Stimulated activated CD4-positive, alpha-beta T cell treated with anti-CD3 and anti-CD28 coated beads, Interleukin-1b, Interleukin-23, amount 100 ng/mL, for 4 hours (primary cell): Measurements from ENCODE around the gene SCYL2.
"Not testable (repeated sequence)": the region's sequence is repeated elsewhere in the genome, so short reads cannot be mapped to it uniquely, and the experiment has no call there.

Experiments used
- DNase-seq, 2 donors: peaks; one replicate each; pipeline ENCODE4 v3.0.0-alpha.2; 2020; ENCODE audit warnings: low read depth in 2 of 2

Gene SCYL2

DNA sequence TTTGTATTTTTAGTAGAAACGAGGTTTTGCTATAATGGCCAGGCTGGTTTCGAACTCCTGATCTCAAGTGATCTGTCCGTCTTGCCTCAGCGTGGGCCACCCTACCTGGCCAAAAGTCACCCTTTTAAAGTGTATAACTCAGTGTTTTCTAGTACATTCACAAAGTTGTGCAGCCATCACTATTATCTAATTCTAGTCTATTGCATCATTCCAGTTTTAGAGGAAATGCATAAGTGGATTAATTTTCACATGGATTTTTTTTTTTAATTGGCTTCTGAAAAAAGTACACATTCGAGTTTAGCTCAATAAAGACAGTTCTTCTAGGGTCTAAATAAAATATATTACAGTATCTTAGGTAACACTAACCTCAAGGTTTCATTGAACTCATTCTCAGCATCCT is 3.8 kb upstream of the SCYL2 start:
- DNase-seq: no peak

GRCh38 chr12:100265107-100265506 is 1.9 kb upstream of the SCYL2 start:
- DNase-seq: not testable (repeated sequence)

DNA sequence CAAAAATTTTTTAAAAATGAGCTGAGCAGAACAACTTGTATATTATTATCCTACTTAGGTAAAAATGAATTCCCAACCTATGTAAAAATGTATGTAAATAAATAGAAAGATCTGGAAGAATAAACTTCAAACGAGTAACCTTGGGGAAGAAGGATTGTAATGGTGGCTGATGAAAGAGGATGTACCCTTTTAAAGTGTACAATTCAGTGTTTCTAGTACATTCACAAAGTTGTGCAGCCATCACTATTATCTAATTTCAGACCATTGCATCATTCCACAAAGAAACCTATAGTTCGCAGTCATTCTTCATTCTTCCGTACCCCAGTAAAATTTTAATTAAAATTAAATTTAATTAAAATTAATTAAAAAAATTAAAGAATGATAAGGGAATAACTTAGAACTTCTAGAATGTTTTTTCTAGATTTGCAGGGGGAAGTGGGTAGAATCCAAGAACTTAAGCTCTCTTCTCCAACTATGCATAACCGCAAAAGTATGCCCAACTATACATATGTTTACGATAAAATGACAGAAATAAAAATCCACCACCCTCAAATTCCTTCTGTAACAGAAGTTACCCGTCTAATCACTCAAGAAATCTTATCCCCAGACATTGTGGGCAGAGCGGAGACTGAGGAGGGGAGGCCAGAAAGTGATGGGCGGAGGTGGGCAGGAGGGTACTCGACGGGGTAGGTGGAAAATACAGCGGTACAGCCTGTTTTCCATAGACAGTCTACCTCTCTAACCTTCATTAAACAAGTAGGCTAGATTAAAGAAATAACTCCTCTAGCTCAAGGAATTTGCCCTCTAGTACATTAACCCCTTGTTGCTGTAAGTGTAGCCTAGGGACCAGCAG is 1.0 kb upstream of the SCYL2 start:
- DNase-seq: no peak

GRCh38 chr12:100266585-100266834 is 467 bp upstream of the SCYL2 start:
- peak; percentile 84 to 98 for DNase-seq

GRCh38 chr12:100267603-100268281 is 765 bp downstream of the SCYL2 start:
- peak in 1 of 2 donors; percentile 6 for DNase-seq

DNA sequence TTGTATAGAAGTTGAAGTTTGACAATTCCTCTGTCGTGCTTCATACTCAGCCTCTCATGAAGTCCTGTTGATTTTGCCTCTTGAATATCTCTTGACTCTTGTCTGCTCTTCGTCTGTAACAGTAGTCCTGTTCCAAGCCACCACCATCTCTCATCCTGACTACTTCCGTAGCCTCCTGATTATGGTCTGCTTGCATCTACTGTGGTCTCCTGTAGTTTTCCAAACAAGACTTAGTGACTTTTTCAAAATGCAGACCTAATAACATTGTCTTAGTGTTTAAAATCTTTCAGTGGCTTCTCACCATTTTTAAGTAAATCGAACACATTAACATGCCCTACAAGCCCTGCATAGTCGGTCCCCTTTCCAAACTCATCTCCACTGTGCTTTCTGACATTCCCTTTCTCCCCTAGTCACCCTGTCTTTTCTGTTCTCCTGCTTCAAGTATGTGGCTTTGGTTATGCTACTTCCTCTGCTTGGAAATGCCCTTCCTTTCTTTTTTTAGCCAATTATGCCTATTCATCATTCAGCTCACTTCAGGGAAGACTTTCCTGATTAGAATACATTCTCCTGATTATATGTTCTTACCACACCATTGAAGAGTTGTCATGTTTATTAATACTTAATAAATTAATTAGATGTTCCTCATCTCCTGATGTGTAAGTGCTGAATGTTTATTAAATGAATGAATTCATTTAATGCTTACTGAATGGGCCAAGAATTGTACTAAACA is 2.0 kb downstream of the SCYL2 start:
- no peak for DNase-seq

DNA sequence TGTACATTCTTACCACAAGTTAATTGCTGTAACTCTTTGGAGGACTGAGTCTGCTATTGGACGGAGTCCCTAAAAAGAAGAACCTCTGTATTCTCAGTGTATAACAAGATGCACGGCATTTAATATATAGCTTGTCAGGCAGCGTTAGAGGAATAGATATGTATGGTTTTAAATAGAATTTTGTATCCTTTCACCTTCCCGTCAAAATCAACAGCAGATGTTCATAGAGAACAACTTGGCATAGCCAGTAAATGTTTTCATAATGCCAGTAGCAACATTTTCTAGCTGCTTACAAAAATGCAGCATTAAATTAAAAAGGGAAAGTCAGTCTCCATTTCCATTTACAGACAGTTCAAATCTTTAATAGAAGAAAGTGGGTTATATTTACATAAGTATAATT is 6.8 kb downstream of the SCYL2 start:
- DNase-seq: no peak

GRCh38 chr12:100274291-100274690 is 7.3 kb downstream of the SCYL2 start:
- DNase-seq: no peak

GRCh38 chr12:100279159-100279558 is 12.2 kb downstream of the SCYL2 start:
- DNase-seq: no peak

DNA sequence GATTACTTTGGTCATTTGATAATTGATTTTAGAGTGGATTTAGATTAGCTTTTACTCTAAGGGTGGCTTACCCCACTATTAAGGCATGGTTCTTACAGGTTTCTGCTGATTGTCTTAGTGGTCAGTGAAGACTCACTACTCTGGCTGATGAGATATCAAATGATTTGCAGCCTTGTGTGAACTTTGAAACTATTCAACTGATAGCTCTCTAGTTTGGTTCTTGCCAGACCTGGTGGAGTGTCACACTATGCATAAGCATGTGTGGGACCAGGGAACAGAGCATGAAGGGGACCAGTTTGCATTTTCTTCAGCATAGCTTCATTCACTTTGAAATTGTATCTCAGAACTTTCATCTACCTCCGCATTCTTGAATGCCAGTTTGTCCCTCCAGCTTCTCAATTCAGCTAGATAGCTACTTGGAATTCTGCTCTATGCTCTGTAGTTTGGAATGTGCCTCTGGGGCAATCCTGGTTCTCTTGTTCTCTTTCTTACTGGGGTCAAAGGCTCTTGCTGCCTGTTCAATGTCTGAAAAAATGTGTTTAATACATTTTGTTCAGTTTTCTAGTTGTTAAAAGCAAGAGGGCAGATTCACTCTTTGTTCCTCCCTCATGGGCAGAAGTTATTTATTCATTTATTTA is 12.7 kb downstream of the SCYL2 start:
- DNase-seq: no peak

GRCh38 chr12:100284556-100284955 is 17.6 kb downstream of the SCYL2 start:
- not testable (repeated sequence) for DNase-seq

DNA sequence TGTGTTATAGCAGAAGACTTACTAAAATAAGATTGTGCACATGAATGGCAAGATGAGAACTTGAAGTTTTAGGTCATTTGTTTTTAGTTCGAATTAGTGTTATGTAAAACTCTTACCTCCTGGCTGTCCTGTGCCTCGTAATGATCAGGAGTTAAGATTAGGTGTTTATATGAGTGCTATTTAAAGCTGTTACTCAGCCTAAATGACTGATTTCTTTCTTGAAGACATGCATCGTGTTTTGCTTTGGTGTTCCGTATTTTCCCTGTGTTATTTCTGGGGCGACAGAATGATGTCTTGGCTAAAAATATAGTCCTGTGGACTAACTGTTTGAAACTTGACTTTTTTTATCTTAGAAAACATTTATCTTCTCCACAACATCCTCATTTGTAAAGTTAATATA is 22.1 kb downstream of the SCYL2 start:
- DNase-seq: no peak

DNA sequence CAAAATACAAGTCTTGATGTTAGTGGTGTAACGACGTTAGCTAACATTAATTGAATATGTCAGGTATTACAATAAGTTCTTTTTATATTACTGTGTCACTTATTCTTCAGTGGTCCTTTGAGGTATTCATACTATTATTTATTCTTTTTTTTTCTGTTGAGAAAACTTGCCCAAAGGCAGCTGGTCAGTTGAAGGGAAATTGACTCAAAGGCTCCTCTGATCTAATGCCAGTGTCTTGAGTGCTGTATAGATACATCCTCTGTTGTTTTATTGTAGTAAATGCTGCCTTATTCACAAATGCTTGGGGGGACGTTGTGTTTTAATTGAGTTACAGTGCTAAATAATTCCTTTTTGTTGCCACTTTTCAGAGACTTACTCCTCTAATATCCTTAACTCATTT is 23.0 kb downstream of the SCYL2 start:
- DNase-seq: no peak

DNA sequence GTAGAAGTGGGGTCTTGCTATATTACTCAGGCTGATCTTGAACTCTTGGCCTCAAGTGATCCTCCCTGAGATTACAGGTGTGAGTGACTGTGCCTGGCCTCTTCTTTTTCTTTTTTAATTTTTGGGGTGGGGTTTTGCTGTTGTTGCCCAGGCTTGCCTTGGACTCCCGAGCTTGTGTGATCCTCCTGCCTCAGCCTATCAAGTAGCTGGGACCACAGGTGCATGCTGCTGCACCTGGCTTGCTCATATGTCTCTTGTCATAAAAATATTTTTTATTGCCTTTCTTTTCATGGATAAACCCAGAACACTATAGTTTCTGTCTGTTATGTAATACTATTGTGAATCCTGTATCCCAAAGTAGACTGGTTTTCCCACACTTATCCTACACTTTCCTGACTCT is 26.0 kb downstream of the SCYL2 start:
- DNase-seq: no peak

- not testable (repeated sequence) for DNase-seq
Measured at GRCh38 chr12:100294366-100294765, 27.4 kb downstream of the SCYL2 start.

GRCh38 chr12:100295764-100296555 is 29.0 kb downstream of the SCYL2 start:
- no peak for DNase-seq

DNA sequence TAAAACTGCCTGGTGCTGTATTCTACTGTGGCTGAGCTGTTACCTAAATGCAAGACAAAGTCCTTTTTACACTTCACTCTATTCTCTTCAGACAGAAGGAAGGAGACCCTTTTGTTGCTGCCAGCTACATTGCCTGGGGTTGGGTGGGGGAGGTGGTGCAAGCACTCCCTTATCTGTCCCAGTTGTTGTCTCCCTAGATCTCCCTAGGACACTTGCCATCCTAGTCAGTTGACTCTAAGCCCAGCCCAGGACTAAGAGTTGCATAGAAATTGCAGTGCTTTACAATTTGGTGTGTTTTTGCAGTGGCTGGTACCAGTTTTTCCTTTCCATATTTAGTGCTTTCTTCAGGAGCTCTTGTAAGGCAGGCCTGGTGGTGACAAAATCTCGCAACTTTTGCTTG is 35.1 kb downstream of the SCYL2 start:
- no peak for DNase-seq

DNA sequence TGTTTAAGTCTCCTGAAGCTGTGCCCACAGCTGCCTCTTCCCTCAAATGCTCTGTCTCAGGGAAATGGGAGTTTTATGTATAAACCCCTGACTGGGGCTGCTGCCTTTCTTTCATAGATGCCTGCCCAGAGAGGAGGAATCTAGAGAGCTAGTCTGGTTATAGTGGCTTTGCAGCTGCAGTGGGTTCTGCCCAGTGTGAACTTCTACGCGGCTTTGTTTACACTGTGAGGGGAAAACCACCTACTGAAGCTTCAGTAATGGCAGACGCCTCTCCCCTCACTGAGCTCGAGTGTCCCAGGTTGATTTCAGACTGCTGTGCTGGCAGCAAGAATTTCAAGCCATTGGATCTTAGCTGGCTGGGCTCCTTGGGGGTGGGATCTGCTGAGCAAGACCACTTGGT is 36.9 kb downstream of the SCYL2 start:
- DNase-seq: no peak

GRCh38 chr12:100304334-100304733 is 37.4 kb downstream of the SCYL2 start:
- not testable (repeated sequence) for DNase-seq

DNA sequence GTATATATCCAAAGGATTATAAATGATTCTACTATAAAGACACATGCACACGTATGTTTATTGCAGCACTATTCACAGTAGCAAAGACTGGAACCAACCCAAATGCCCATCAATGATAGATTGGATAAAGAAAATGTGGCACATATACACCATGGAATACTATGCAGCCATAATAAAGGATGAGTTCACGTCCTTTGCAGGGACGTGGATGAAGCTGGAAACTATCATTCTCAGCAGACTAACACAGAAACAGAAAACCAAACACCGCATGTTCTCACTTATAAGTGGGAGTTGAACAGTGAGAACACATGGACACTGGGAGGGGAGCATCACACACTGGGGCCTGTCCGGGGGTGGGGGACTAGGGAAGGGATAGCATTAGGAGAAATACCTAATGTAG is 41.2 kb downstream of the SCYL2 start:
- not testable (repeated sequence) for DNase-seq

DNA sequence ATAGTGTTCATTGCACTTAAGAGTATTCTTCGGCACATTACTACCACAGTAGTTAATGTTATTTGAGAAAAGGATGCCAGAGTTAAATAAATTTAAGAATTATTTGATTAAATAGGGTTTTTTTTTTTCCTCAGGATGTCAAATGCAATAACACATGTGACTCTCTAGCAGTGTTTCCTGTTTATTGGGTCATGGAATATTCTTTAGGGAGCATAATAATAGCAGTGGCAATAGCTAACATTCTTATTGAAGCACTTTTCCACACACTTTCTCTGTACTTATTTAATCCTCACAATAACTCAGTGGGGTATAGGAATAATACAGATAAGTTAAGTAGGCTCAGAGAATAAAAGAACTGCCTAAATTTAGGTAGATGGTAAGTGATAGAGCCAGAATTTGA is 44.3 kb downstream of the SCYL2 start:
- DNase-seq: no peak

- DNase-seq: no peak
Measured at GRCh38 chr12:100317371-100317770, 50.4 kb downstream of the SCYL2 start.
